Occipital lobe (tissue), 2 donors: ENCODE results near the gene KLF13. TPM values are rescaled to one million over a fixed set of nuclear protein-coding genes. Genes with fewer than 3 reads are reported as not detected.

Experiments
- DNase-seq: peaks from one replicate; lab custom pipeline; 2025; lab: John Stamatoyannopoulos, UW
- total RNA-seq: library from RNA; depleted of rRNA; stranded (reverse); fragments of >200 nt; gene quantifications from one replicate; pipeline ENCODE4 v1.2.3, GENCODE V29; 2014

Gene KLF13
- total RNA-seq, 1 donor from 2014 or later = 47.9 TPM

DNA sequence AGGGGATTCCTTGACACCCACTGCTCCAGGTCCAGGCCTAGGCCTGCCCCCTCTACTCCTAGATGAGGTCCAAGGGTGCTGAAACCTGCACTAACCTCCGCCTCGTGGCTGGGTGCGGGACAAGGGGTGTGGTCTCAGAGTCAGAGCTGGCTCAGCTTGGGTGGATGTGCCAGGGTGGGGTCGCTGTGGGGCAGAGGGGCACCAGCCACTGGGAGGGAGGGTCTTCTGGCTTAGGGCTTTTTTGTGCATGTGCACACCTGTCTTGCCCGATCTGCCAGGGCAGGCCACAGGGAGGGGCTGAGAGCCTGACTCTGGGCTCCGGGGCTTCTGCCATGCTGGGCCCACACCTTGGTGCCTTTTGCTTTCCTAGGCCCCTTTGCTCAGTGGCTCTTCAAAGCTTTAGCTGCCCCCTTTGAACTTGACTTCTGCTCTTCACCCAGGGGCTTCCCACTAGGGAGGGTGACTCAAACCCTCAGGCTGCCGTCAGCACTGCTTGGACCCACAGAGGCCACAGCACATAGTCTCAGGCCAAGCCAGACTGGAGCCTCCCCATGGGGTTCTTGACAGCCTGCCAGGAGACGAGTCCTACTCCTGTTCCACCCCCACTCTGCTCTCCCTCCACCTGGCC lies 73.0 kb downstream of the KLF13 start:
- no peak for DNase-seq

DNA sequence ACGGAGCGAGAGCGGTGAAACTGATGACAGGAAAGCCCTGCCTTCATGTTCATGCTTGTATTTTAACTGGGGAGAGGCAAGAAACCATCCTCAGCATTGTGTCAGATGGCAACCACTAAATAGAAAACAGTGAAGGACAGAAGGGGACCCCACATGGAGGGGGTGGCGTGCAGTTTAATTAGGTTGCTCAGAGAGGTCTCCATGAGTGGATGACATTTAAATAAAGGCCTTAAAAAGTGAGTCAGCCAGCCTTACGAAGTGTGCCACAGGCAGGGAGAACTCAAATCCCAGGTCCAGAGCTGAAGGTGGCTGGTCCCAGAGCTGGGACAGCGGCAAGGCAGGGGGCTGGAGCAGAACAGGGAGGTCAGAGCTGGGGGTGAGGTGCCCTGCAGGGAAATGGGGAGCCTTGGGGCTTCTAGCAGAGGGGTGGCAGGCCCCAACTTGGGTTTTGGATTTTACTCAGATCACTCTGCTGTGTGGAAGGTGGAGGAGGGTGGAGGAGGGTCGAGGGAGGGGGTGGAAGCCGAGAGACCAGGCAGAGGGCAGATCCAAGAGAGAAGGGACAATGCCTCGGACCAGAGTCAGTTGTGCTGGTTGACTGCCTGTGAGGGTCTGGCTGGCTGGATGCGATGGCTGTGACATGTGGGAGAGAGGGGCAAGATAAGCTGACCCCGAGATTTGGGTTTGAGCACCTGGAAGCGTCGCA lies 73.7 kb downstream of the KLF13 start:
- DNase-seq = no peak

DNA sequence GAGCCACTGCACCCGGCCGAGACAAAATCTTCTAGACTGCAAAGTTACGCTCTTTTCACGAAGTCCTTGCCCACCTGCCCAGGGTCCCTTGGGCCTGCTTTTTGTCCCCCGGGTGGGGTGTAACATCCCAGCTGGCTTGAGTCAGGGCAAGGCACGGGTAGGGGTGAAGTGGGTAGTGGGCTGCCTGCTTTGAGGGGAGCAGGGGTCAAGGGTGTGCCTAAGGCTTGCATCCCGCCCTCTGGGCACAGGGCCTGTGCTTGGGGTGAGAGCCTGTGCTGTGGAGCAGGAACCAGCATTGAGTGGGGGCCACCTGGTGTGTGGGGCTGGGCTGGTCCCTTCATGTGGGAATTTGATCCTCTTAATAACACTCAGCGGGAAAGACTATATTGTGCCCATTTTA lies 74.6 kb downstream of the KLF13 start:
- DNase-seq = no peak

DNA sequence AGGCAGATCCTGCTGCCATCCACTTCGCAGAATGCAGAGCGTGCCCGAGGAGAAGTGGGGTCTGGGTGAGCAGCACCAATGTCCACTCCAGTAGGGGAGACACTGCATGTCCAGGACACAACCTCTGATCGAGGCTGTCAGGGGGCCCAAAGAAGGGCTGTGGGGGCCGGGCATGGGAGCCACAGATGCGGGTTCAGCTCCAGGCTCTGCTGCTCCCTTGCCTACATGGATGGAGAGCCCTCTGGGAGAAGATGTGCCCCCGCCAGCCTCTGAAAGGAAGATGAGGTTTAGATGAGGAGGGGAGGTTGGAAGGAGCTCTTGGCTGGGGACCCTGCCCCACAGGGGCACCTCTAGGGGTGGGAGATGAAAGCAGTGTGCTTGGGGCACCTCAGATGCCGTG lies 75.4 kb downstream of the KLF13 start:
- DNase-seq = no peak

DNA sequence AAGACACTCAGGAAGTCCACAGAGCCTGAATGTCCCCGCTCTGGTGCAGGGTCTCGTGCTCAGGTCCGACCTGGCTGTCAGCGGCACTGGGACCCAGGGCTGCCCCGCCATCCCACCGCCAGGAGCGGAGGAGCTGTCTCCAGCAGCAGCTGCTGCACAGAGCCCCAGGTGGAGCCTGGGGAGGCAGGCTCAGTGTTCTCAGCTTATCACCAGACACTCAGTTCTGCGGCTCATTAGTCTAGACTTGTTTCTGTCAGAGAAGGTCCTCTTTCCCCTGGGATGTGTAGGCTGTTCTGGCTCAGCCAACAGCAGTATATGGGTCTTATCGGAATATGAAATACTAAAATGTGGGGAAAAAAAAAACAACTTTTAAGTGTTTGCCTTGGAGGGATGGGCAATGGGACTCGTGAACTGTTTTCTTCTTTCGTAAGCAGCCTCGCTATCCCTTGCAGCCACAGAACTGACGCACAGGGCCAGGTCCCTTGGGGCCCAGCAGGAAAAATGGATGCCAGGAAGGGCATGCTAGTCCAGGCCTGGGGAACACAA lies 75.9 kb downstream of the KLF13 start:
- DNase-seq = no peak

DNA sequence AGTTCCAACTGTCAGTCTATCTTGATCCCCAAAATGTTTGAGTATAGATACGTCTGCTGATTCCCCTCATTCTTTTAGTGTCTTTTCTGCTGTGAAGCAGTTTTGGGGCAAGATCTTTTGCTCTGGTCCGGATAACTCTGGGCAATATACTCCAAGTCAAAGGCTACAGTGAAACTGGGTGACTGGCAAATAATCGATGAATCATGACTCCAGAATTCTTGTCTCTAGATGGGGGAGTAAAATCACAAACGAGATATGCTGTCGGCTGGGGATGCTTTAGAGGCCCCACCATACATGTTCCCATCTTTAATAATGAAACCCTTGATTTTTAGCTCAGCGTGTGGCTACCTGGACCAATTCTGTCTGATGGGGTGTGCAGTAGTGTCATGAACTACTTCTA lies 76.5 kb downstream of the KLF13 start:
- DNase-seq = no peak

DNA sequence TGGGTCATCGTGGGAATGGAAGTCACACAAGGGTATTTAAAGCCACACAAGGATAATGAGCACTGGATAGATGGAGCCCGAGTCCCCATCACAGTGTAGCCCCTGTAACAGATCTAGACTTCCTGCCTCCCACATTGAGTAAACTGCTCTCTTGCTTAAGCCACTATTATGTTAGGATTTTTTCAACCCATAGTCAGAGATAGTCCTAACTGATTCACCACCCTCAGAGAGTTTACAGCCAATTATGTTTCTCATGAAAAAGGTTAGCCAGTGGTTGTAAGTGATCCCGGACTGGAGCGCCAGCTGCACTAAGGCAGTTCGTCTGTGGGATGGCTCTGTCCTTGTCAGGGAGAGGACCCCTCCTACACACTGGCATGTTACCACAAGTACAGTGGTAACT lies 77.0 kb downstream of the KLF13 start:
- DNase-seq = no peak

DNA sequence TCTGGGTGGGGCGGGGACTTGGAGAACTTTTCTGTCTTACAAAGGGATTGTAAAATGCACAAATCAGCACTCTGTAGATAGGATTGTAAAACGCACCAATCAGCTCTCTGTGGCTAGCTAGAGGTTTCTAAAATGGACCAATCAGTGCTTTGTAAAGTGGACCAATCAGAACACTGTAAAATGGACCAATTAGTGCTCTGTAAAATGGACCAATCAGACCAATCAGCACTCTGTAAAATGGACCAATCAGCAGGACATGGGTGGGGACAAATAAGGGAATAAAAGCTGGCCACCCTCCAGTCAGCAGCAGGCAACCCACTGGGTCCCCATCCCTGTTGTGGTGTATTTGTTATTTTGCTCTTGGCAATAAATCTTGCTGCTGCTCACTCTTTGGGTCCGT lies 77.7 kb downstream of the KLF13 start:
- no peak for DNase-seq

DNA sequence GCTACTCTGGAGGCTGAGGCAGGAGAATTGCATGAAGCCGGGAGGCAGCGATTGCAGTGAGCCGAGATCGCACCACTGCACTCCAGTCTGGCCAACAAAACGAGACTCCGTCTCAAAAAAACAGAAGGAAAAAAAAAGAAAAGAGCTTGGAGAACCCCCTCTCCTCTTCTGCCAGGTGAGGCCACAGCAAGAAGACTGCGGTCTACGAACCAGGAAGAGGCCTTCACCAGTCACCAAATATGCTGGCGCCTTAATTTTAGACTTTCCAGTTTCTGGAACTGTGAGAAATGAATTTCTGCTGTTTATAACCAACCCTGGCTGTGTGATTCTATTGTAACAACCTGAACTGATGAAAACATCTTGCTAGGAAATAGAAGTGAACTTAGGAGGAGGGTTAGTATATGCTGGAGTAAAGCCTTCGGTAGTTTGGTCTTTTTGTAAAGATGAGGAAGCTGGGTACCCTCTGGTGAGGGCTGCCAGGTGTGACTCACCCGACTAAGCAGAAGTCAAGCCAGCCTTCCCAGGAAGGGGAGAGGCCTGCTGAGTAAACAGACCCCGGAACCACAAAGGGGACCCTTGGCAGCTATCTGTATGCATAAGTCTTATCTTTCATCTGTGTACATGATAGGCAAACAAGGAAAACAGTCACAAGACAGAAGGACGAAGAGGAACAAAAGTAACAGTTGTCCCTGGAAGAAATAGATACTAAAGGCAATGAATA lies 78.7 kb downstream of the KLF13 start:
- DNase-seq = no peak

DNA sequence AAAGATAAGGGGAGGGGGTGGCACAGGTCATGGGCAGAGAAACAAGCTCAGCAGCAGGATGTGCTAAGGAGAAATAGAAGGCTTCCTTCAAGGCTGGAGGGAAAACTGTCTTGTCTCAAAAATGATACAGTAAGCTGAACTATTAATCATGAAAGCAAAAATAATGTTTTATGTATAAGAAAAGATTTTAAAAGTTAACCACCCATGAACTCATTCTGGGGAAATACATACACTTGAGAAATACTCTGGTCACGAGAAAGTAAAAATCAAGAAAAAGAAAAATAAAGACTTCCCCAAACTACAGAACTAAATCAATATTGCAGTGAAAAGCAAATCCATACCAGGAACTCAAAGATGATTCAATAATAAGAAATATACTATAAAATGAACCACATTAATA lies 80.7 kb downstream of the KLF13 start:
- DNase-seq = no peak

DNA sequence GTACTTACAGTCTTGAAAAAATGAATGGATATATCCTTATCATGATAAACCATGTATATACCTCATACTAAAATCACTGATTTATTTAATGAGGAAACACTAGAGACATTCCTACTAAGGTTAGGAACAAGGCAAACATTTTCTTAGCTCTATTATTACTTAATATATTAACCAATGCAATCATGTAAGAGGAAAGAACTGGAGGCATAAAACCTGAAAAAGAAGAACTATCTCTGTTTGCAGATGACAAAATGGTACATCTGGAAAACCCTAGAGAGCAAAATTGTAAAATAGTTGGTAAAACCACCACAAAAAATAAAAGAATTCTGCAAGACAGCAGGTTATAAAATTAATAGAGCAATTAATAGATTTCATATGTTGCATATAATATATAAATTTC lies 81.2 kb downstream of the KLF13 start:
- no peak for DNase-seq

DNA sequence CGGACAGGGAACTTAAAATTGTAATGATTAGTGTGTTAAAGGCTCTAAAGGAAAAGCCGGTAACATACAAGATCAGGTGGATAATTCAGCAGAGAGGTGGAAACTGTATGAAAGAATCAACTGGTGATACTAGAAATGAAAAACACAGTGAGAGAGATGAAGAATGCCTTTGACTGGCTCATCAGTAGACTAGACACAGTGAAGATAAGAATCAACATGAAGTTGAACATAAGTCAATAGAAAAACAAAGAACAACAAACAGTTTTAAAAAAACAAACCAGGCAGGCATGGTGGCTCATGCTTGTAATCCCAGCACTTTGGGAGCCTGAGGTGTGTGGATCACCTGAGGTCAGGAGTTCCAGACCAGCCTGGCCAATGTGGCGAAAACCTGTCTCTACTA lies 82.1 kb downstream of the KLF13 start:
- no peak for DNase-seq

DNA sequence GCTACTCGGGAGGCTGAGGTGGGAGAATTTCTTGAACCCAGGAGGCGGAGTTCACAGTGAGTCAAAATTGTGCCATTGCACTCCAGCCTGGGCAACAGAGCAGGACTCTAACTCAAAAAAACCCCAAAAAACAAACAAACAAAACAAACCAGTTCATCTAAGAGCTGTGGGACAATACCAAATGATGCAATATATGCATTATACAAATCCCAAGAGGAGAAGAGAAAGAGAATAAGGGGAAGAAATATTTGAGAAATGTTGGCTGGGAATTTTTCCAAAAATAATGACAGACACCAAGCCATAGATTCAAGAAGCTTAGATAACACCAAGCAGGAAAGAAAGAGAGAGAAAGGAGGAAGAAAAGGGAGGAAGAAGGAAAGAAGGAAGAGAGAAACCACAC lies 82.5 kb downstream of the KLF13 start:
- DNase-seq = no peak

DNA sequence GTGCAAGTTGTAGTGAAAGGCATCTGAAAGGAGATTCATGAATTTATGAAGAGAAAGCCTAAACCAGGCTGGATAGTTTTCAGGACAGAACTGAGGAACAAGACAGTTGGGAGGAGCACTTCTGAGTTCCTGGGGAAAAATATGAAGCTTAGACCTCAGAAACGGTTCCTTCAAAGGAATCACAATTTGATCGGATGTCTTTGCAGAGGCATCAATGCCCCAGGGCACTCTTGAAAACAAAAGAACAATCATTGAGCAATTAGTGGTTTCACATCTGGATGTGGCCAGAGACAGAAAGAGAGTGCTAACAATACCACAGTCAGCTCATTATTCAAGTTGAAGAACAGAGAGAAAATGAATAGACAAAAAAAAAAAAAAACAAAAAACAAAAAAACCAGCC lies 86.2 kb downstream of the KLF13 start:
- DNase-seq = no peak

DNA sequence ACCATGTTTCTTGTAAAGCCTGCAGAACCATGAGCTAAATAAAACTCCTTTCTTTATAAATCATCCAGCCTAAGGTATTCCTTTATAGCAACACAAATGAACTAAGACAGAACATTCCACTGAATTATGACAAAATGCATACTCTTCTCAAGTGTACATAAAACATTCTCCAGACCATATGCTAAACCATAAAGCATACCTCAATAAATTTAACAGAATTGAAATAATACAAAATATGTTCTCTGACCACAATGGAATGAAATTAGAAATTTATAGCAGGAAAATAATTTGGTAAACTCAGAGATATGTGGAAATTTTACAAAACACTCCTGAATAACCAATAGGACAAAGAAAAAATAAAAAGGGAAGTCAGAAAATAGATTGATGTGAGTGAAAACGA lies 88.6 kb downstream of the KLF13 start:
- DNase-seq = no peak

DNA sequence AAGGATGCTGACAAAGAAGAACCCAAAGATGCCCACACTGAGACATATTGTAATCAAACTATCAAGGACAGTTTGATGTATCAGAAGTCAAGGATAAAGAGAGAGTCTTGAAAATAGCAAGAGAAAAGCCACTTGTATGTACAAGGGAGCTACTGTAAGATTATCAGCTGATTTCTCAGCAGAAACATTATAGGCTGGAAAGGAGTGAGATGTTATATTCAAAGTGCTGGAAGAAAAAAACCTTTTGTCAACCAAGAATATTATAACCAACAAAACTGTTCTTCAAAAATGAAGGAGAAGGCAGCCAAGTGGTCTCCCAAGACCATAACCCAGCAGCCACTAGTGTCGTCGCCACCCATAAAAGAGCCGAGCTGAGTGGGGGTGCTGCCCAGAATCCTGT lies 93.2 kb downstream of the KLF13 start:
- no peak for DNase-seq

DNA sequence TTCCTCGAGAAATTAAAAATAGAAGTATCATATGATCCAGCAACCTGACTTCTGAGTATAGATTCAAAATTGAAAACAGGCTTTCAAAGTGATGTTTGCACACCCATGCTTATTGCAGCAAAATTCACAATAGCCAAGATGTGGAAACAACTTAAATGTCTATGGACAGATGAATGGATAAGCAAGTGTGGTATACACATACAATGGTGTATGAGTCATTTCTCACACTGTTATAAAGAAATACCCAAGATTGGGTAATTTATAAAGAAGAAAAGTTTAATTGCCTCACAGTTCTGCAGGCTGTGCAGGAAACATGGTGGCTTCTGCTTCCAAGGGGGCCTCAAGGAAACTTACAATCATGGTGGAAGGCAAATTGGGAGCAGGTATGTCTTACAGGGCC lies 100.8 kb downstream of the KLF13 start:
- DNase-seq = no peak

Other genes starting within 250 kb of the KLF13 start
- gene TRPM1, start 225.1 kb upstream of the KLF13 start, total RNA-seq = not detected